WTC11 (cell line): ENCODE data around the gene RCAN1. TPM values are rescaled to one million over a fixed set of nuclear protein-coding genes. Genes with fewer than 3 reads are reported as not detected.

ENCODE experiments used
- ATAC-seq: fragments of 200-7000 bp; cut with Tn5 transposase; 2 replicates; pipeline ENCODE4 v1.10.0; 2021; ENCODE audit warnings: mild to moderate bottlenecking, moderate library complexity
- CTCF ChIA-PET: fragments of 300-600 bp; sonication (Branson Sonifier 250); formaldehyde crosslinking; loops from one replicate; lab custom pipeline; 2021; ENCODE audit warnings: antibody characterized with exemption; lab: Charles Lee
- POLR2A ChIA-PET: fragments of 350-600 bp; sonication (Branson Sonifier 250); formaldehyde crosslinking; loops from one replicate; lab custom pipeline; 2021; ENCODE audit warnings: antibody characterized with exemption; lab: Charles Lee
- DNase-seq: peaks from one replicate; pipeline ENCODE4 v3.0.0; 2021; ENCODE audit warnings: low spot score
- H3K27ac Mint-ChIP-seq: 2 replicates; pipeline ENCODE4 v1.8.0; 2021; ENCODE audit warnings: mixed read lengths
- H3K27me3 Mint-ChIP-seq: 2 replicates; pipeline ENCODE4 v1.8.0; 2021; ENCODE audit warnings: low read depth, mild to moderate bottlenecking, moderate library complexity, mixed read lengths
- H3K36me3 Mint-ChIP-seq: 2 replicates; pipeline ENCODE4 v1.8.0; 2021; ENCODE audit warnings: mixed read lengths
- H3K4me1 Mint-ChIP-seq: 2 replicates; pipeline ENCODE4 v1.8.0; 2022; ENCODE audit warnings: mixed read lengths
- H3K4me3 Mint-ChIP-seq: 2 replicates; pipeline ENCODE4 v1.8.0; 2021; ENCODE audit warnings: mild to moderate bottlenecking, moderate library complexity, mixed read lengths
- H3K9me3 Mint-ChIP-seq: 2 replicates; pipeline ENCODE4 v1.8.0; 2021; ENCODE audit warnings: mixed read lengths
- ELF4 ChIP-seq: sonication (generic); formaldehyde crosslinking; IDR thresholded peaks from 2 replicates; pipeline ENCODE4 v1.8.1; 2022; ENCODE audit warnings: low read depth, mild to moderate bottlenecking, moderate library complexity, missing genetic modification reagents
- FOXP1 ChIP-seq: sonication (generic); formaldehyde crosslinking; IDR thresholded peaks from 2 replicates; pipeline ENCODE4 v1.8.0; 2022; ENCODE audit warnings: missing genetic modification reagents, mild to moderate bottlenecking, moderate library complexity, borderline replicate concordance
- GTF2I ChIP-seq: fragments of 250-450 bp; sonication (Bioruptor Pico); conservative IDR thresholded peaks from 2 replicates; pipeline ENCODE4 v1.4.0; 2021; ENCODE audit warnings: mild to moderate bottlenecking
- JUN ChIP-seq: sonication (generic); formaldehyde crosslinking; IDR thresholded peaks from 2 replicates; pipeline ENCODE4 v1.8.0; 2023; ENCODE audit warnings: mild to moderate bottlenecking, missing genetic modification reagents
- NR1H2 ChIP-seq: sonication (generic); formaldehyde crosslinking; IDR thresholded peaks from 2 replicates; pipeline ENCODE4 v1.9.0; 2021; ENCODE audit warnings: mild to moderate bottlenecking, moderate library complexity, missing genetic modification reagents
- NR3C1 ChIP-seq: sonication (generic); formaldehyde crosslinking; conservative IDR thresholded peaks from 2 replicates; pipeline ENCODE4 v1.8.1; 2023; ENCODE audit warnings: low read depth, mild to moderate bottlenecking, missing genetic modification reagents
- SMAD3 ChIP-seq: sonication (generic); formaldehyde crosslinking; IDR thresholded peaks from 2 replicates; pipeline ENCODE4 v1.8.0; 2022; ENCODE audit warnings: missing genetic modification reagents, mild to moderate bottlenecking, borderline replicate concordance
- SMAD4 ChIP-seq: sonication (generic); formaldehyde crosslinking; IDR thresholded peaks from 2 replicates; pipeline ENCODE4 v1.8.0; 2022; ENCODE audit warnings: mild to moderate bottlenecking, missing genetic modification reagents
- ZNF138 ChIP-seq: sonication (generic); formaldehyde crosslinking; conservative IDR thresholded peaks from 2 replicates; pipeline ENCODE4 v1.8.1; 2022; ENCODE audit warnings: mild to moderate bottlenecking, moderate library complexity, missing genetic modification reagents
- ZNF423 ChIP-seq: fragments of 250-450 bp; sonication (Bioruptor Pico); IDR thresholded peaks from 2 replicates; pipeline ENCODE4 v2.1.2; 2022; ENCODE audit warnings: mild to moderate bottlenecking, moderate library complexity
- total RNA-seq: library from RNA; stranded (reverse); gene quantifications from 3 replicates; pipeline ENCODE4 v1.2.3, GENCODE V29; 2021
- TF ChIP-seq, protein P1 (sequence below): sonication (generic); formaldehyde crosslinking; IDR thresholded peaks from 2 replicates; pipeline ENCODE4 v1.8.1; 2022; ENCODE audit warnings: missing genetic modification reagents, borderline replicate concordance
- TF ChIP-seq, protein P2 (sequence below): fragments of 250-450 bp; sonication (Bioruptor Pico); IDR thresholded peaks from 2 replicates; pipeline ENCODE4 v1.9.0; 2021; ENCODE audit warnings: mild to moderate bottlenecking
- TF ChIP-seq, protein P3 (sequence below): fragments of 250-450 bp; sonication (Bioruptor Pico); IDR thresholded peaks from 2 replicates; pipeline ENCODE4 v1.9.0; 2021; ENCODE audit warnings: moderate library complexity, mild to moderate bottlenecking, inconsistent platforms, borderline replicate concordance
- TF ChIP-seq, protein P4 (sequence below): sonication (generic); formaldehyde crosslinking; IDR thresholded peaks from 2 replicates; pipeline ENCODE4 v1.8.0; 2022; ENCODE audit warnings: mild to moderate bottlenecking, missing genetic modification reagents
- TF ChIP-seq, protein P5 (sequence below): sonication (generic); formaldehyde crosslinking; IDR thresholded peaks from 2 replicates; pipeline ENCODE4 v1.8.0; 2023; ENCODE audit warnings: missing genetic modification reagents, mild to moderate bottlenecking, borderline replicate concordance
- TF ChIP-seq, protein P6 (sequence below): sonication (generic); formaldehyde crosslinking; IDR thresholded peaks from 2 replicates; pipeline ENCODE4 v1.8.1; 2022; ENCODE audit warnings: mild to moderate bottlenecking, moderate library complexity, missing genetic modification reagents
- TF ChIP-seq, protein P7 (sequence below): fragments of 250-450 bp; sonication (Bioruptor Pico); IDR thresholded peaks from 2 replicates; pipeline ENCODE4 v1.8.0; 2021; ENCODE audit warnings: mild to moderate bottlenecking
- TF ChIP-seq, protein P8 (sequence below): sonication (generic); formaldehyde crosslinking; IDR thresholded peaks from 2 replicates; pipeline ENCODE4 v1.8.0; 2022; ENCODE audit warnings: missing genetic modification reagents

The RCAN1 gene
- total RNA-seq, 1 experiment from 2014 or later = 5.9 TPM

DNA sequence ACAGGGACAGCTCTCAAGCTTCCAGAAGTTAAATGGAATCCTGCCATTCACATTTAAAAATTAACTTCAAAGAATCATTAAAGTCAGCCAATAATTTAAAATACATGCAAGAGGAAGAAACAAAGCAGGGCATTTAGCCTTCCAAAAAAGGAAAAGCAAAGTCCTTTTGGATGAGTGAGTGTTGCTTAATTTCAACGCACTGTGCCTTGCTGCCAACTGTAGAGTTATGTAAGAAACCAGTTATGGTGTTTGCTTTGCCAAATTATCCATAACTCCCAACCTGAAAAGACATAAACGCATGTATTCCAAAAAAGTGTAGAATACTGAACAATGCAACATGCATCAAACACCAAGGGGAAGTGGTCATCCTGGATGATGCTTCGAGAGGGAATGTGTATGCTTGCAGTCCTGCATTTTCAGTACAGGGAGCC is 86.8 kb downstream of the RCAN1 start:
- ATAC-seq (no peak), DNase-seq (no peak)
- Mint-ChIP-seq H3K27ac (0 out of 2 replicates have a peak overlapping the region, but pooled peaks have one; percentile 34), H3K4me3 (no peak overlapping the region), H3K27me3 (peaks cover 6% of the 10 kb centered on the region), H3K9me3 (peaks cover 16% of the 10 kb centered on the region), H3K36me3 (peaks cover 5% of the 10 kb centered on the region), H3K4me1 (peaks cover 56% of the 10 kb centered on the region)
- ChIA-PET CTCF (no interaction called here), POLR2A (no interaction called here)
- TF ChIP-seq, protein P1, sequence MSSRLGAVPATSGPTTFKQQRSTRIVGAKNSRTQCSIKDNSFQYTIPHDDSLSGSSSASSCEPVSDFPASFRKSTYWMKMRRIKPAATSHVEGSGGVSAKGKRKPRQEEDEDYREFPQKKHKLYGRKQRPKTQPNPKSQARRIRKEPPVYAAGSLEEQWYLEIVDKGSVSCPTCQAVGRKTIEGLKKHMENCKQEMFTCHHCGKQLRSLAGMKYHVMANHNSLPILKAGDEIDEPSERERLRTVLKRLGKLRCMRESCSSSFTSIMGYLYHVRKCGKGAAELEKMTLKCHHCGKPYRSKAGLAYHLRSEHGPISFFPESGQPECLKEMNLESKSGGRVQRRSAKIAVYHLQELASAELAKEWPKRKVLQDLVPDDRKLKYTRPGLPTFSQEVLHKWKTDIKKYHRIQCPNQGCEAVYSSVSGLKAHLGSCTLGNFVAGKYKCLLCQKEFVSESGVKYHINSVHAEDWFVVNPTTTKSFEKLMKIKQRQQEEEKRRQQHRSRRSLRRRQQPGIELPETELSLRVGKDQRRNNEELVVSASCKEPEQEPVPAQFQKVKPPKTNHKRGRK (CRISPR knock-in tag) = no peak
- no peak for TF ChIP-seq SMAD3 (CRISPR knock-in tag)
- no peak for TF ChIP-seq ELF4 (CRISPR knock-in tag)
- no peak for TF ChIP-seq NR3C1 (CRISPR knock-in tag)
- TF ChIP-seq ZNF423 = no peak
- TF ChIP-seq, protein P2, sequence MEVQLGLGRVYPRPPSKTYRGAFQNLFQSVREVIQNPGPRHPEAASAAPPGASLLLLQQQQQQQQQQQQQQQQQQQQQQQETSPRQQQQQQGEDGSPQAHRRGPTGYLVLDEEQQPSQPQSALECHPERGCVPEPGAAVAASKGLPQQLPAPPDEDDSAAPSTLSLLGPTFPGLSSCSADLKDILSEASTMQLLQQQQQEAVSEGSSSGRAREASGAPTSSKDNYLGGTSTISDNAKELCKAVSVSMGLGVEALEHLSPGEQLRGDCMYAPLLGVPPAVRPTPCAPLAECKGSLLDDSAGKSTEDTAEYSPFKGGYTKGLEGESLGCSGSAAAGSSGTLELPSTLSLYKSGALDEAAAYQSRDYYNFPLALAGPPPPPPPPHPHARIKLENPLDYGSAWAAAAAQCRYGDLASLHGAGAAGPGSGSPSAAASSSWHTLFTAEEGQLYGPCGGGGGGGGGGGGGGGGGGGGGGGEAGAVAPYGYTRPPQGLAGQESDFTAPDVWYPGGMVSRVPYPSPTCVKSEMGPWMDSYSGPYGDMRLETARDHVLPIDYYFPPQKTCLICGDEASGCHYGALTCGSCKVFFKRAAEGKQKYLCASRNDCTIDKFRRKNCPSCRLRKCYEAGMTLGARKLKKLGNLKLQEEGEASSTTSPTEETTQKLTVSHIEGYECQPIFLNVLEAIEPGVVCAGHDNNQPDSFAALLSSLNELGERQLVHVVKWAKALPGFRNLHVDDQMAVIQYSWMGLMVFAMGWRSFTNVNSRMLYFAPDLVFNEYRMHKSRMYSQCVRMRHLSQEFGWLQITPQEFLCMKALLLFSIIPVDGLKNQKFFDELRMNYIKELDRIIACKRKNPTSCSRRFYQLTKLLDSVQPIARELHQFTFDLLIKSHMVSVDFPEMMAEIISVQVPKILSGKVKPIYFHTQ (CRISPR knock-in tag) = no peak
- TF ChIP-seq, protein P3, sequence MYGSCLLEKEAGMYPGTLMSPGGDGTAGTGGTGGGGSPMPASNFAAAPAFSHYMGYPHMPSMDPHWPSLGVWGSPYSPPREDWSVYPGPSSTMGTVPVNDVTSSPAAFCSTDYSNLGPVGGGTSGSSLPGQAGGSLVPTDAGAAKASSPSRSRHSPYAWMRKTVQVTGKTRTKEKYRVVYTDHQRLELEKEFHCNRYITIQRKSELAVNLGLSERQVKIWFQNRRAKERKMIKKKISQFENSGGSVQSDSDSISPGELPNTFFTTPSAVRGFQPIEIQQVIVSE (CRISPR knock-in tag) = no peak
- no peak for TF ChIP-seq SMAD4 (CRISPR knock-in tag)
- no peak for TF ChIP-seq NR1H2 (CRISPR knock-in tag)
- TF ChIP-seq, protein P4, sequence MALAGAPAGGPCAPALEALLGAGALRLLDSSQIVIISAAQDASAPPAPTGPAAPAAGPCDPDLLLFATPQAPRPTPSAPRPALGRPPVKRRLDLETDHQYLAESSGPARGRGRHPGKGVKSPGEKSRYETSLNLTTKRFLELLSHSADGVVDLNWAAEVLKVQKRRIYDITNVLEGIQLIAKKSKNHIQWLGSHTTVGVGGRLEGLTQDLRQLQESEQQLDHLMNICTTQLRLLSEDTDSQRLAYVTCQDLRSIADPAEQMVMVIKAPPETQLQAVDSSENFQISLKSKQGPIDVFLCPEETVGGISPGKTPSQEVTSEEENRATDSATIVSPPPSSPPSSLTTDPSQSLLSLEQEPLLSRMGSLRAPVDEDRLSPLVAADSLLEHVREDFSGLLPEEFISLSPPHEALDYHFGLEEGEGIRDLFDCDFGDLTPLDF (CRISPR knock-in tag) = no peak
- TF ChIP-seq, protein P5, sequence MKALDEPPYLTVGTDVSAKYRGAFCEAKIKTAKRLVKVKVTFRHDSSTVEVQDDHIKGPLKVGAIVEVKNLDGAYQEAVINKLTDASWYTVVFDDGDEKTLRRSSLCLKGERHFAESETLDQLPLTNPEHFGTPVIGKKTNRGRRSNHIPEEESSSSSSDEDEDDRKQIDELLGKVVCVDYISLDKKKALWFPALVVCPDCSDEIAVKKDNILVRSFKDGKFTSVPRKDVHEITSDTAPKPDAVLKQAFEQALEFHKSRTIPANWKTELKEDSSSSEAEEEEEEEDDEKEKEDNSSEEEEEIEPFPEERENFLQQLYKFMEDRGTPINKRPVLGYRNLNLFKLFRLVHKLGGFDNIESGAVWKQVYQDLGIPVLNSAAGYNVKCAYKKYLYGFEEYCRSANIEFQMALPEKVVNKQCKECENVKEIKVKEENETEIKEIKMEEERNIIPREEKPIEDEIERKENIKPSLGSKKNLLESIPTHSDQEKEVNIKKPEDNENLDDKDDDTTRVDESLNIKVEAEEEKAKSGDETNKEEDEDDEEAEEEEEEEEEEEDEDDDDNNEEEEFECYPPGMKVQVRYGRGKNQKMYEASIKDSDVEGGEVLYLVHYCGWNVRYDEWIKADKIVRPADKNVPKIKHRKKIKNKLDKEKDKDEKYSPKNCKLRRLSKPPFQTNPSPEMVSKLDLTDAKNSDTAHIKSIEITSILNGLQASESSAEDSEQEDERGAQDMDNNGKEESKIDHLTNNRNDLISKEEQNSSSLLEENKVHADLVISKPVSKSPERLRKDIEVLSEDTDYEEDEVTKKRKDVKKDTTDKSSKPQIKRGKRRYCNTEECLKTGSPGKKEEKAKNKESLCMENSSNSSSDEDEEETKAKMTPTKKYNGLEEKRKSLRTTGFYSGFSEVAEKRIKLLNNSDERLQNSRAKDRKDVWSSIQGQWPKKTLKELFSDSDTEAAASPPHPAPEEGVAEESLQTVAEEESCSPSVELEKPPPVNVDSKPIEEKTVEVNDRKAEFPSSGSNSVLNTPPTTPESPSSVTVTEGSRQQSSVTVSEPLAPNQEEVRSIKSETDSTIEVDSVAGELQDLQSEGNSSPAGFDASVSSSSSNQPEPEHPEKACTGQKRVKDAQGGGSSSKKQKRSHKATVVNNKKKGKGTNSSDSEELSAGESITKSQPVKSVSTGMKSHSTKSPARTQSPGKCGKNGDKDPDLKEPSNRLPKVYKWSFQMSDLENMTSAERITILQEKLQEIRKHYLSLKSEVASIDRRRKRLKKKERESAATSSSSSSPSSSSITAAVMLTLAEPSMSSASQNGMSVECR (CRISPR knock-in tag) = no peak
- no peak for TF ChIP-seq JUN (CRISPR knock-in tag)
- TF ChIP-seq, protein P6, sequence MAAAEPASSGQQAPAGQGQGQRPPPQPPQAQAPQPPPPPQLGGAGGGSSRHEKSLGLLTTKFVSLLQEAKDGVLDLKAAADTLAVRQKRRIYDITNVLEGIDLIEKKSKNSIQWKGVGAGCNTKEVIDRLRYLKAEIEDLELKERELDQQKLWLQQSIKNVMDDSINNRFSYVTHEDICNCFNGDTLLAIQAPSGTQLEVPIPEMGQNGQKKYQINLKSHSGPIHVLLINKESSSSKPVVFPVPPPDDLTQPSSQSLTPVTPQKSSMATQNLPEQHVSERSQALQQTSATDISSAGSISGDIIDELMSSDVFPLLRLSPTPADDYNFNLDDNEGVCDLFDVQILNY (CRISPR knock-in tag) = no peak
- TF ChIP-seq GTF2I = no peak
- TF ChIP-seq FOXP1 = no peak
- TF ChIP-seq, protein P7, sequence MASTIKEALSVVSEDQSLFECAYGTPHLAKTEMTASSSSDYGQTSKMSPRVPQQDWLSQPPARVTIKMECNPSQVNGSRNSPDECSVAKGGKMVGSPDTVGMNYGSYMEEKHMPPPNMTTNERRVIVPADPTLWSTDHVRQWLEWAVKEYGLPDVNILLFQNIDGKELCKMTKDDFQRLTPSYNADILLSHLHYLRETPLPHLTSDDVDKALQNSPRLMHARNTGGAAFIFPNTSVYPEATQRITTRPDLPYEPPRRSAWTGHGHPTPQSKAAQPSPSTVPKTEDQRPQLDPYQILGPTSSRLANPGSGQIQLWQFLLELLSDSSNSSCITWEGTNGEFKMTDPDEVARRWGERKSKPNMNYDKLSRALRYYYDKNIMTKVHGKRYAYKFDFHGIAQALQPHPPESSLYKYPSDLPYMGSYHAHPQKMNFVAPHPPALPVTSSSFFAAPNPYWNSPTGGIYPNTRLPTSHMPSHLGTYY (CRISPR knock-in tag) = no peak
- no peak for TF ChIP-seq ZNF138 (CRISPR knock-in tag)
- TF ChIP-seq, protein P8, sequence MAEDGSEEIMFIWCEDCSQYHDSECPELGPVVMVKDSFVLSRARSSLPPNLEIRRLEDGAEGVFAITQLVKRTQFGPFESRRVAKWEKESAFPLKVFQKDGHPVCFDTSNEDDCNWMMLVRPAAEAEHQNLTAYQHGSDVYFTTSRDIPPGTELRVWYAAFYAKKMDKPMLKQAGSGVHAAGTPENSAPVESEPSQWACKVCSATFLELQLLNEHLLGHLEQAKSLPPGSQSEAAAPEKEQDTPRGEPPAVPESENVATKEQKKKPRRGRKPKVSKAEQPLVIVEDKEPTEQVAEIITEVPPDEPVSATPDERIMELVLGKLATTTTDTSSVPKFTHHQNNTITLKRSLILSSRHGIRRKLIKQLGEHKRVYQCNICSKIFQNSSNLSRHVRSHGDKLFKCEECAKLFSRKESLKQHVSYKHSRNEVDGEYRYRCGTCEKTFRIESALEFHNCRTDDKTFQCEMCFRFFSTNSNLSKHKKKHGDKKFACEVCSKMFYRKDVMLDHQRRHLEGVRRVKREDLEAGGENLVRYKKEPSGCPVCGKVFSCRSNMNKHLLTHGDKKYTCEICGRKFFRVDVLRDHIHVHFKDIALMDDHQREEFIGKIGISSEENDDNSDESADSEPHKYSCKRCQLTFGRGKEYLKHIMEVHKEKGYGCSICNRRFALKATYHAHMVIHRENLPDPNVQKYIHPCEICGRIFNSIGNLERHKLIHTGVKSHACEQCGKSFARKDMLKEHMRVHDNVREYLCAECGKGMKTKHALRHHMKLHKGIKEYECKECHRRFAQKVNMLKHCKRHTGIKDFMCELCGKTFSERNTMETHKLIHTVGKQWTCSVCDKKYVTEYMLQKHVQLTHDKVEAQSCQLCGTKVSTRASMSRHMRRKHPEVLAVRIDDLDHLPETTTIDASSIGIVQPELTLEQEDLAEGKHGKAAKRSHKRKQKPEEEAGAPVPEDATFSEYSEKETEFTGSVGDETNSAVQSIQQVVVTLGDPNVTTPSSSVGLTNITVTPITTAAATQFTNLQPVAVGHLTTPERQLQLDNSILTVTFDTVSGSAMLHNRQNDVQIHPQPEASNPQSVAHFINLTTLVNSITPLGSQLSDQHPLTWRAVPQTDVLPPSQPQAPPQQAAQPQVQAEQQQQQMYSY (CRISPR knock-in tag) = no peak
